K562 (cell line): ENCODE measurements around the gene TM4SF18. TPM values are rescaled to one million over a fixed set of nuclear protein-coding genes. Genes with fewer than 3 reads are reported as not detected.

Experiments used
- ATAC-seq: fragments of 200-7000 bp; cut with Tn5 transposase; 3 replicates; pipeline ENCODE4 v1.9.1; 2020; ENCODE audit warnings: moderate library complexity
- BruUV-seq: library from RNA; stranded (reverse); fragments of 400-500 nt; replicated peaks from 2 replicates; lab custom pipeline; 2021; lab: Mats Ljungman, UMichigan
- CTCF ChIA-PET: fragments of 300-600 bp; formaldehyde crosslinking; extraction: SDS; loops from one replicate; lab custom pipeline; 2021; ENCODE audit warnings: low intra/inter-chr PET ratio; lab: Yijun Ruan, JAX
- POLR2A ChIA-PET: fragments of 300-600, 350-650 bp; sonication (Branson Sonifier 250); formaldehyde crosslinking; extraction: SDS; loops from one replicate; lab custom pipeline; 2021; ENCODE audit warnings: antibody characterized with exemption, inconsistent platforms; lab: Yijun Ruan, JAX
- DNase-seq, 4 experiments: peaks; one replicate each; pipeline versions ENCODE4 v3.0.0 to v3.0.0-alpha.2; 2011 to 2018; ENCODE audit warnings: low spot score in 3 of 4, mixed read lengths in 3 of 4; ENCODE audit errors: extremely low read depth in 1 of 4
- FAIRE-seq: peaks from 2 replicates; lab custom pipeline; 2011; peaks lifted over from hg19 to GRCh38; lab: Jason Lieb, UNC
- H2AFZ ChIP-seq: 2 replicates; pipeline ENCODE4 v1.6.0; 2011; ENCODE audit warnings: low read depth, low read length, control low read depth, inconsistent platforms
- H3K27ac ChIP-seq: fragments of 200-600 bp; 3 replicates; pipeline ENCODE4 v1.8.0; 2011; ENCODE audit warnings: low read depth, mild to moderate bottlenecking, control low read depth, inconsistent platforms, low read length, moderate library complexity, mixed read lengths; ENCODE audit errors: extremely low read depth
- H3K27me3 ChIP-seq, 2 experiments: fragments of 300-600 bp in 1 of 2; 2 replicates in 1 of 2; 3 replicates in 1 of 2; pipeline versions ENCODE4 v1.6.0 to v1.8.0; 2011; ENCODE audit warnings: inconsistent platforms in 2 of 2, low read length in 2 of 2, mild to moderate bottlenecking in 1 of 2, mixed read lengths in 1 of 2, moderate library complexity in 1 of 2; ENCODE audit not compliant: control insufficient read depth in 2 of 2, insufficient read depth in 2 of 2
- H3K36me3 ChIP-seq: fragments of 300-600 bp; 3 replicates; pipeline ENCODE4 v1.8.0; 2011; ENCODE audit warnings: mild to moderate bottlenecking, low read length, inconsistent platforms; ENCODE audit not compliant: control insufficient read depth, insufficient read depth
- H3K4me1 ChIP-seq, 2 experiments: fragments of 200-600 bp in 1 of 2; replicated peaks in 1 of 2; 2 replicates in 1 of 2; 3 replicates in 1 of 2; pipeline versions ENCODE4 v1.5.1 to v1.8.0; 2011; ENCODE audit warnings: inconsistent platforms in 2 of 2, low read length in 2 of 2, mild to moderate bottlenecking in 1 of 2, mixed read lengths in 1 of 2, moderate library complexity in 1 of 2; ENCODE audit not compliant: control insufficient read depth in 2 of 2, insufficient read depth in 2 of 2
- H3K4me2 ChIP-seq: 2 replicates; pipeline ENCODE4 v1.6.1; 2011; ENCODE audit warnings: low read length, control low read depth, inconsistent platforms, mixed read lengths; ENCODE audit not compliant: insufficient read depth
- H3K4me3 ChIP-seq: fragments of 200-600 bp; sonication (generic), shearing (Covaris generic); 2 replicates; pipeline ENCODE4 v1.5.1; 2016; ENCODE audit warnings: control low read depth, inconsistent platforms
- H3K79me2 ChIP-seq: fragments of 200-600 bp; 3 replicates; pipeline ENCODE4 v1.8.0; 2011; ENCODE audit warnings: low read length, inconsistent platforms; ENCODE audit not compliant: control insufficient read depth, insufficient read depth
- H3K9ac ChIP-seq, 2 experiments: 2 replicates each; pipeline versions ENCODE4 v1.6.0 to v1.6.1; 2011; ENCODE audit warnings: low read depth in 2 of 2, low read length in 2 of 2, control low read depth in 1 of 2, inconsistent platforms in 1 of 2, mild to moderate bottlenecking in 1 of 2, mixed read lengths in 1 of 2; ENCODE audit not compliant: insufficient read depth in 1 of 2
- H3K9me1 ChIP-seq: one replicate; pipeline ENCODE4 v1.6.0; 2011; ENCODE audit warnings: inconsistent platforms, mild to moderate bottlenecking, low read length, moderate library complexity; ENCODE audit not compliant: control insufficient read depth, insufficient read depth
- H3K9me3 ChIP-seq: replicated peaks from 2 replicates; pipeline ENCODE4 v1.5.1; 2011; ENCODE audit warnings: low read depth, low read length, inconsistent platforms; ENCODE audit not compliant: control insufficient read depth, insufficient read depth
- H4K20me1 ChIP-seq: replicated peaks from 2 replicates; pipeline ENCODE4 v1.6.1; 2011; ENCODE audit warnings: low read length, inconsistent platforms, mixed read lengths; ENCODE audit not compliant: control insufficient read depth, insufficient read depth
- CEBPG ChIP-seq, 3 experiments: fragments of 200-800 bp in 1 of 3; sonication (Bioruptor generic) in 1 of 3; sonication (generic) in 1 of 3; formaldehyde crosslinking in 1 of 3; IDR thresholded peaks in 2 of 3; conservative IDR thresholded peaks in 1 of 3; 2 replicates each; pipeline versions ENCODE4 v1.6.1 to v1.8.0; 2016 to 2022; ENCODE audit warnings: missing compliant biosample characterization in 2 of 3, missing genetic modification characterization in 2 of 3, mild to moderate bottlenecking in 1 of 3, missing genetic modification reagents in 1 of 3
- FOXA3 ChIP-seq, 2 experiments: fragments of 450-650 bp in 1 of 2; sonication (generic) in 1 of 2; formaldehyde crosslinking; IDR thresholded peaks in 1 of 2; conservative IDR thresholded peaks in 1 of 2; 2 replicates each; pipeline versions ENCODE4 v1.4.0 to v1.8.0; 2020 to 2022; ENCODE audit warnings: mild to moderate bottlenecking in 2 of 2, missing genetic modification reagents in 1 of 2
- GABPA ChIP-seq: fragments of 200-800 bp; sonication (Bioruptor generic); conservative IDR thresholded peaks from 2 replicates; pipeline ENCODE4 v1.6.1; 2016; ENCODE audit warnings: low read depth, missing genetic modification characterization, missing compliant biosample characterization
- NFIX ChIP-seq: fragments of 250-450 bp; sonication (Bioruptor Pico); IDR thresholded peaks from 2 replicates; pipeline ENCODE4 v1.4.0; 2020; ENCODE audit warnings: low read depth, mild to moderate bottlenecking, moderate library complexity
- SRSF9 ChIP-seq: fragments of 200-400 bp; formaldehyde crosslinking; IDR thresholded peaks from 2 replicates; pipeline ENCODE4 v1.6.1; 2017; ENCODE audit warnings: low read depth, low read length, borderline replicate concordance
- TEAD1 ChIP-seq, 2 experiments: fragments of 450-650 bp in 1 of 2; sonication (generic) in 1 of 2; formaldehyde crosslinking; IDR thresholded peaks; 2 replicates each; pipeline versions ENCODE4 v1.4.0 to v1.8.0; 2020 to 2022; ENCODE audit warnings: mild to moderate bottlenecking in 2 of 2, missing genetic modification reagents in 1 of 2
- ZNF668 ChIP-seq: fragments of 250-450 bp; sonication (Bioruptor Pico); IDR thresholded peaks from 2 replicates; pipeline ENCODE4 v1.8.0; 2022; ENCODE audit warnings: mild to moderate bottlenecking, inconsistent platforms
- WGBS: fragments of 100-300 bp; shearing (Covaris generic); methylation state at CpG from one replicate; pipeline ENCODE4 v1.1.6; 2016; ENCODE audit warnings: low coverage, mixed read lengths; ENCODE audit not compliant: insufficient coverage; ENCODE audit errors: missing lambda C conversion rate; 5-methylcytosine and 5-hydroxymethylcytosine counted together
- in situ Hi-C: fragments of 300-500 bp; cut with MboI; formaldehyde crosslinking; loops from 4 replicates; pipeline ENCODE4 v1.15.0; 2018; ENCODE audit warnings: inconsistent platforms, mixed read lengths
- intact Hi-C: fragments of 100-400 bp; cut with micrococcal nuclease; formaldehyde crosslinking; loops from 2 replicates; pipeline ENCODE4 v1.14.2; 2022
- polyA plus RNA-seq, 8 experiments: library from polyadenylated mRNA; depleted of rRNA in 4 of 8; stranded (reverse) in 5 of 8; unstranded in 3 of 8; fragments of >200 nt; fragmentation: Nextera tagmentation in 2 of 8; fragmentation: Illumina TruSeq in 1 of 8; extraction: Ambion mirVana in 2 of 8; extraction: Trizol in 1 of 8; gene quantifications; 2 replicates each; pipeline versions ENCODE4 v1.2.1 to v1.2.3, GENCODE V29; 2011 to 2014; ENCODE audit warnings: inconsistent platforms in 1 of 8, missing spikeins in 1 of 8
- total RNA-seq, 7 experiments: library from RNA; depleted of rRNA in 6 of 7; stranded (reverse); fragments of >200 nt in 6 of 7; fragmentation: Illumina TruSeq in 2 of 7; extraction: Trizol in 2 of 7; gene quantifications; 2 replicates each; pipeline versions ENCODE4 v1.2.1 to v1.2.3, GENCODE V29; 2011 to 2021; ENCODE audit warnings: low replicate concordance in 1 of 7
- TF ChIP-seq, protein P1 (sequence below), 2 experiments: fragments of 450-650 bp; IDR thresholded peaks; 2 replicates each; pipeline ENCODE4 v1.6.1; 2016
- TF ChIP-seq, protein P2 (sequence below): sonication (generic); formaldehyde crosslinking; IDR thresholded peaks from 2 replicates; pipeline ENCODE4 v1.8.0; 2022; ENCODE audit warnings: mild to moderate bottlenecking, missing genetic modification reagents, borderline replicate concordance

TM4SF18 gene
- total and polyA plus RNA-seq, 9 of the 15 experiments (the other 6 are each of a cell fraction or from before 2014, with no cell fraction given) = not detected

DNA sequence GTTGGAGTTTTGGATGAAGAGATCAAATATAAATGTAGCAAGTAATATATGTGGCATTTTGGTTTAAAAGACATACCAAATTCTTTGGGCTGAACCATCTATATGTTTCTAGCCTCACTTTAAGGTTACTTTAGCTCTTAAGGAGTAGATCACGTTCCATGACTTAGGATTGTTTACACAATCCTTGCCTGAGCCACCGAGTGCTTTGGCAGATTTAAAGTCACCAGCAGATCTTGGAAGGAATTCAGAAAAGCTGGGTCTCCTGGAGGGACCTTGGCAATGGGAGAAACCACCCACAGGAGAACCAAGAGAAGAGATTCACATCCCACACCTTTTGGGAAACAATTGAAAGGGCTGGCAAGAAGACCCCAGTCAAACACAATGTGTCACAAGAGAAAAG lies 54.5 kb downstream of the TM4SF18 start (continued):
- TF ChIP-seq, protein P1, sequence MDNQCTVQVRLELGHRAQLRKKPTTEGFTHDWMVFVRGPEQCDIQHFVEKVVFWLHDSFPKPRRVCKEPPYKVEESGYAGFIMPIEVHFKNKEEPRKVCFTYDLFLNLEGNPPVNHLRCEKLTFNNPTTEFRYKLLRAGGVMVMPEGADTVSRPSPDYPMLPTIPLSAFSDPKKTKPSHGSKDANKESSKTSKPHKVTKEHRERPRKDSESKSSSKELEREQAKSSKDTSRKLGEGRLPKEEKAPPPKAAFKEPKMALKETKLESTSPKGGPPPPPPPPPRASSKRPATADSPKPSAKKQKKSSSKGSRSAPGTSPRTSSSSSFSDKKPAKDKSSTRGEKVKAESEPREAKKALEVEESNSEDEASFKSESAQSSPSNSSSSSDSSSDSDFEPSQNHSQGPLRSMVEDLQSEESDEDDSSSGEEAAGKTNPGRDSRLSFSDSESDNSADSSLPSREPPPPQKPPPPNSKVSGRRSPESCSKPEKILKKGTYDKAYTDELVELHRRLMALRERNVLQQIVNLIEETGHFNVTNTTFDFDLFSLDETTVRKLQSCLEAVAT (IDR thresholded peaks at IDR 0.05) = no peak
- TF ChIP-seq, protein P2, sequence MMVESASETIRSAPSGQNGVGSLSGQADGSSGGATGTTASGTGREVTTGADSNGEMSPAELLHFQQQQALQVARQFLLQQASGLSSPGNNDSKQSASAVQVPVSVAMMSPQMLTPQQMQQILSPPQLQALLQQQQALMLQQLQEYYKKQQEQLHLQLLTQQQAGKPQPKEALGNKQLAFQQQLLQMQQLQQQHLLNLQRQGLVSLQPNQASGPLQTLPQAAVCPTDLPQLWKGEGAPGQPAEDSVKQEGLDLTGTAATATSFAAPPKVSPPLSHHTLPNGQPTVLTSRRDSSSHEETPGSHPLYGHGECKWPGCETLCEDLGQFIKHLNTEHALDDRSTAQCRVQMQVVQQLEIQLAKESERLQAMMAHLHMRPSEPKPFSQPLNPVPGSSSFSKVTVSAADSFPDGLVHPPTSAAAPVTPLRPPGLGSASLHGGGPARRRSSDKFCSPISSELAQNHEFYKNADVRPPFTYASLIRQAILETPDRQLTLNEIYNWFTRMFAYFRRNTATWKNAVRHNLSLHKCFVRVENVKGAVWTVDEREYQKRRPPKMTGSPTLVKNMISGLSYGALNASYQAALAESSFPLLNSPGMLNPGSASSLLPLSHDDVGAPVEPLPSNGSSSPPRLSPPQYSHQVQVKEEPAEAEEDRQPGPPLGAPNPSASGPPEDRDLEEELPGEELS (CRISPR knock-in tag) = no peak
- TF ChIP-seq TEAD1 (CRISPR knock-in tag; IDR thresholded peaks at IDR 0.05) (no peak), SRSF9 (no peak), NFIX (CRISPR knock-in tag) (no peak)
- TF ChIP-seq, all 486 proteins: peak for 0

DNA sequence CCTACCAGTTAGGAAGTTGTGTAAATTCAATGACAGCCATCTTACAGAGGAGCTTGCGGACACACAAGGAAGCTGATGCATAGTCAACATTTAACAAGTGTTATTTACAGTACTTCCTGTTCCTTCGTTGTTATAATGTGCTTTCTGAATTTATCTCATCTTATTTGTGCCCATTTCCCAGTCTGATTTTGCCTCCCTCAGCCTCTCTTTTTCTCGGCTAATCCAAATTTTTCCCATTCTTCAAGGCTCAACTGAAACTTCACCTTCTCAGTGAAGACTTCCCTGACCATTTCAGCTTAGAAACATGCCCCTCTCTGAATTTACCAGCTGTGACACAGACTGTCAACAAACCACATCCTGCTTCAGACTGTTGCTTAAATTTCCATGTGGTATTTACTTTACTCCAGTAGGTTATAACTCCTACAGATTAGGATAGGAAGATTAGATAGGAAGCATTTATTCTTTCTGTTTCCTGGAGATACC lies 56.1 kb downstream of the TM4SF18 start:
- no peak overlapping the region for H2AFZ ChIP-seq
- no peaks in the 10 kb centered on the region for H3K9me1 ChIP-seq
- no peaks in the 10 kb centered on the region for H3K9me3 ChIP-seq
- POLR2A ChIA-PET = no interaction called here
- intact Hi-C loops = no loop called here
- peaks cover 0 to 3% of the 10 kb centered on the region in 2 experiments; a peak in 1 of 5 replicates for H3K27me3 ChIP-seq
- DNase-seq (no peak), ATAC-seq (no peak), FAIRE-seq (no peak)
- no TSS peak for BruUV-seq
- H3K27ac ChIP-seq = no peak overlapping the region
- in situ Hi-C loops = no loop called here
- no peaks in the 10 kb centered on the region for H3K79me2 ChIP-seq
- no peaks in the 10 kb centered on the region for H3K4me1 ChIP-seq
- CTCF ChIA-PET = interaction anchor here (0.7 kb wide), 1 partner anchor 72 kb away, joined by 3 read pairs; no protein-coding TSS in a partner anchor
- TF ChIP-seq GABPA (tag) (peak; percentile 61), CEBPG (CRISPR knock-in tag; IDR thresholded peaks at IDR 0.05) (no peak), CEBPG (tag; conservative IDR thresholded peaks at IDR 0.05 in 1 of 2, IDR thresholded peaks at IDR 0.05 in 1 of 2) (peak; percentile 42 to 50; a peak in 3 of 4 replicates), FOXA3 (CRISPR knock-in tag; conservative IDR thresholded peaks at IDR 0.05 in 1 of 2, IDR thresholded peaks at IDR 0.05 in 1 of 2) (peak in 1 of 2 experiments; percentile 93; a peak in 2 of 4 replicates), ZNF668 (CRISPR knock-in tag) (no peak)
- H3K4me3 ChIP-seq = no peak overlapping the region
- H4K20me1 ChIP-seq = no peaks in the 10 kb centered on the region
- H3K9ac ChIP-seq = no peak overlapping the region
- no peaks in the 10 kb centered on the region for H3K36me3 ChIP-seq
- WGBS = 11% methylated on average over 3 of the region's 3 CpGs
- H3K4me2 ChIP-seq = no peak overlapping the region
